Measurements from ENCODE around the gene GPRC5C.

GPRC5C gene, protein sequence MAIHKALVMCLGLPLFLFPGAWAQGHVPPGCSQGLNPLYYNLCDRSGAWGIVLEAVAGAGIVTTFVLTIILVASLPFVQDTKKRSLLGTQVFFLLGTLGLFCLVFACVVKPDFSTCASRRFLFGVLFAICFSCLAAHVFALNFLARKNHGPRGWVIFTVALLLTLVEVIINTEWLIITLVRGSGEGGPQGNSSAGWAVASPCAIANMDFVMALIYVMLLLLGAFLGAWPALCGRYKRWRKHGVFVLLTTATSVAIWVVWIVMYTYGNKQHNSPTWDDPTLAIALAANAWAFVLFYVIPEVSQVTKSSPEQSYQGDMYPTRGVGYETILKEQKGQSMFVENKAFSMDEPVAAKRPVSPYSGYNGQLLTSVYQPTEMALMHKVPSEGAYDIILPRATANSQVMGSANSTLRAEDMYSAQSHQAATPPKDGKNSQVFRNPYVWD

DNA sequence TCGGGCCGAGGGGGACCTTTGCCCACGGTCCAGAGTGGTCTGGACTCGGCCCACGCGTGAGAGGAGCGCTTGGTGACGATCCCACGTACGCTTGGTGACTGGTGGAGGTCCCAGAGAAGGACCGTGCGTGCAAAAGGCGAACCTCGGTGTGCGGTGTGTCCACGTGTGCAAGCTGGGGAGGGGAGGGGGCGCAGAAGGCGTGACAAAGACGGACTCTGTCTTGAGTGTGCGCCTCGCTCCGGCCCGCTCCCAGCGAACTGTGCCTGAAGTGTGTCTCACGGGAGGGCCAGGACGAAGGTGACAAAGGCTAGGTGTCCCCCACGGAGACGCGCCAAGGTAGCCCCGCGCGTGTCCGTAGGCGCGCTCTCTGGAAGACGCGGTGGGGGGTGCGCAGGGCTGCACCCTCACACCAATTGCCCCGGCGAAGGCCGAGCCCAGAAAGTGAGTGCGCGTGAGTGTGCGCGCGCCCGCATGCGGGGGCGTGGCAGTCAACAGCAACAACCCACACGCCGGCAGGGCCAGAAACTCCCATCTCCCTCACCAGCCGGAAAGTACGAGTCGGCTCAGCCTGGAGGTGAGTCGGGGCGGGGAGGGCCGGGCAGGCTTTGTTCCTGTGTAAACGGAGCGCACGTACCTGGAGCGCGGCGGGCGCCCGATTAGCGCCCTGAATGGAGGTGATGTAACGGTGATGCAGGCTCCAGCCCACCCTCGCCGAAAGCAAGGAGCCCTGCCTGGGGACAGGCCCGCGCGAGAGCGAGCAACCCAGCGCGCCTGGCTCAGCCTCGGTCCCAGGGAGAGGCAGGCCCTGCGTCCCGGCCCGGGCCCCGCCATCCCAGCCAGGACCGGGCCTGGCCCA, at the start of gene GPRC5C:
Gene GPRC5C, plus strand, starts transcription at position 521 of the 856 bp plus-strand sequence. CDS start 7,689 bp downstream, outside the sequence.
- in situ Hi-C loops (cut with HindIII; ENCODE audit: low sequenced_read_pairs) = no loop called here

DNA sequence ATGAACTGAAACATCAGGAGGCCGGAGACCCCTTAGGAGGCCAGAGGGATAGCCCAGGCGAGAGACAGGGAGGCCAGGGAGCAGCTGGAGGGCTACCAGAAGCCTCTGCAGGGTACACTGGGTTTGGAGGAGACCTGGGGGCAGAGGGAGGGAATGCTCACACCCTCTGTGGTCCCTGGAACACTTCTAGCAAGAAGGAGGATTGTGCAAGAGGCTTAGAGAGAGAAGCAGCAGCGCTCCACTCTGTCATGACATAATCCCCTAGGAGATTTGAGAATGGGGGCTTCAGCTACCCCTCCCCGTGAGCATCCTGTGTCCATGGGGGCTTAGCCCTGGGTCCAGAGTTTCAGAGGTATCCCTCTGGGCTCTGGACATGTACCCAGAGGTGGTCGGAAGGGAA, 48.7 kb upstream of the GPRC5C start:
- in situ Hi-C loops (cut with HindIII; ENCODE audit: low sequenced_read_pairs) = no loop called here

DNA sequence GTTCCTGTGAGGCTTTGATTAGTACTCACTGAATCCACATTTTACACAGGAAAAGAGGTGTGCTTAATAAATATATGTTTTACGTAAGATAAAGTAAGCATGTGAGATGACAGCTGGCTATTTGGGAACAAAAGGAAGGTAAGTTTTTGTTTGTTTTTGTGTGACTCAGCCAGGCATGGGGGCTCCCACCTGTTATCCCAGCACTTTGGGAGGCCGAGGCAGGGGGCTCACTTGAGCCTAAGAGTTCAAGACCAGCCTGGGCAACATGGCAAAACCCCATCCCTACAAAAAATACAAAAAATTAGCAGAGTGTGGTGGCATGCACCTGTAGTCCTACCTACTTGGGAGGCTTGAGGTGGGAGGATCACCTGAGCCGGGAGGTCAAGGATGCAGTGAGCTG, 46.7 kb upstream of the GPRC5C start:
- in situ Hi-C loops (cut with HindIII; ENCODE audit: low sequenced_read_pairs) = no loop called here

DNA sequence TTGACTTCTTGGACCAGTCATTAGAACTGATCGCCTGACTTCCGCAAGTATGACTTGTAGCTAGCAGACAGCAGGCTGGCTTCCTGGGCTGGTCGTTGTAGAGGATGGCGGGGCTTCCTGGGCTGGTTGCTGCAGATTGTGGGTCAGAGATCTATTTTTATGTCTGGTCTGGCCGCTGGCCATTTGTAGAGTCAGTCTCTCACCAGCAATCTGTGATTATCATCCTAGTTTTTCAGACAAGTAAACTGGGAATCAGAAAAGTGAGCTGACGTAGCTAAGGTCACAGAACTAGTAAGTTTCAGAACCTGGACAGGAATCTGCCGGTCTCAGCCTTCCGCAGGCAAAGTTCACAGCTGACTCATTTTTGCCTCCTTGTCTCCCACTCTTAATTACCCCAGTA, 45.5 kb upstream of the GPRC5C start:
- in situ Hi-C loops (cut with HindIII; ENCODE audit: low sequenced_read_pairs) = no loop called here

DNA sequence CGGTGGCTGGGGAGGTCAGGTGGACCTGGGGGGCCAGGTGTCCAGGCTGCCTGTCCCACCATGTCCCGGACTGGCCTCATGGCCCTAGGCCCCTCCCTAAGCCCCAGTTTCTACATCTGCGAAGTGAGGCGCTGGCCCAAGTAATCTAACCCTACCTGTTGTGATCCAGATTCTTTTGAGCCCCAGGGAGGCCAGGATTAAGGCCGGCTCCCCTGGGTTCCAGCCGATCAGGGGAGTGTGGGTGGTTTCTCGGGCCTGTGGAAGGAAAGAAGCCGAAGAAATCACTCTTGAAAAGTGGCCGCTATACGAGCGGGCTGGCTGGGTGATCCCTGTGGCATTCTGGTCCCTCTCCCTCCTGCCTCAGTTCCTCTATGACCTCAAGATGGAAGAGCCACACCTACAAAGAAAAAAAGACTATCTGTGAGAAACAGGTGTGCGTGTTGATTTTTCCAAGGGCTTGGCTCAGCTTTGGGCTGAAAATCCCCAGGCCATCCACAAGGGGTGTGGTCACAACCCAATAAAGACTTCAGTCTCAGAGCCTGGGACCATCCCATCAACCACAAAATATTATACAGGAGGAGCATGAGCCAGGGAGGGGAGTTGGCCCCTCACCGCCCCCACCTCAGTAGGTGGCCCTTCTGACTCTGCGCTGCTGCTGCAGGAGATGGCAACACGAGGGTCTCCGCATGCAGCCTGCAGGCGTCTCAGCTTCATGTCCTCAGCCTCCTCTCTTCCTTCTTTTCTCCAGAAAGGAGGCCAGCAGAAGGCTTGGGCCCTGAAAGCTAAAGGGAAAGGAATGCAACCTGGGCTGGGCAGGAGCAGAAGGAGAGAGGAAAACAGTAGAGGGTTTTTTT, 44.3 kb upstream of the GPRC5C start:
- in situ Hi-C loops (cut with HindIII; ENCODE audit: low sequenced_read_pairs) = no loop called here

DNA sequence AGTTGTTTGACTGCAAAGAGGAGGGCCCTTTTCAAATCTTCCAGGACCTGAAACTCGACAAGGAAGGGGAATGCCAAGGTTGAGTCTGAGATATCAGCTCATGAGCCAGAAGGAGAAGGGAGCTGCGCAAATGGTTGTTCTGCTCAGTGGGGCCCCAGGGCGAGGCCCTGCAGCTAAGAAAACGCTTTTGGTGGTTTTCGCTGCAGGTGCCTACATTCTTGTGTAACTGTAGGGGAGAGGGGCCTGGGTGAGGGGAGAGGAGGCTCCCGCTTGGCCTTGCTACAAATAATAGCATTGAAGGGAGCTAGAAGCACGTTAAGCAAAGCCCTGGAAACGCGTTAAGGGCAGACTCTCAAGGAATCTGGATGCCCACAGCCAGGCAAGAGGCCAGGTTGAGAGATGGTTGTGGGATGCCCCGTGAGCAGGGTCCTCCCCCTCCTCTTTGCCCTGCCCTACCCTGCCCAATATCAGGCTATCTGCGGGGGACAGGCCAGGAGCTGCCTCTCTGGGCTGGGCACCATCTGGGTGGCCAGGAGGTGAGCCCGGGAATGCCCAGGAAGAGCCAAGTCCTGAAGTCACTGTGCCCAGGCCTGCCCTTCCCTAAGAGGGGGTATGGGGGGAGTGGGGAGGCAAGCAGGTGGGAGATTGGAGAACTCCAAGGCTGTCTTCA, 42.7 kb upstream of the GPRC5C start:
- in situ Hi-C loops (cut with HindIII; ENCODE audit: low sequenced_read_pairs) = no loop called here

DNA sequence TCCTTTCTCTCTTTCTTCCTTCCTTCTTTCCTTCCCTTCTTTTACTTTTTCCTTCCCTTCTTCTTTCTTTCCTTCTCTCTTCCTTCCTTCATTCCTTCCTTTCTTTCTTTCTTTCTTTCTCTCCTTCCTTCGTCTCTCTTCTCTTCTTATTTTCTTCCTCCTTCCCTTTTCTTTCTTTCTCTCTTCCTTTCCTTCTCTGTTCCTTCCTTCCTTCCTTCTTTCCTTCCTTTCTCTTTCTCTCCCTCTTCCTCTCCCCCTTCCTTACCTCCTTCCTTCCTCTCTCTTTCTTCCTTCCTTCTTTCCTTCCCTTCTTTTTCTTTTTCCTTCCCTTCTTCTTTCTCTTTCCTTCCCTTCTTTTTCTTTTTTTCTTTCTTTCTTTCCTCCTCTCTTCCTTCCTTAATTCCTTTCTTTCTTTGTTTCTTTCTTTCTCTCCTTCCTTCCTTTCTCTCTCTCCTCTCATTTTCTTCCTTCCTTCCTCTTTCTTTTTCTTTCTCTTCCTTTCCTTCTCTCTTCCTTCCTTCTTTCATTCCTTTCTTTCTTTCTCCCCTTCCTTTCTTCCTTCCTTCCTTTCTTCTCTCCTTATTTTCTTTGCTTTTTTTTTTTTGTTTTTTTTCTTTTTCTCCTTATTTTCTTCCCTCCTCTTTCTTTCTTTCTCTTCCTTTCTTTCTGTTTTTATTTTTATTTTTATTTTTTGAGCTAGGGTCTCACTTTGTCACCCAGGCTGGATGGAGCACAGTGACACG, 41.8 kb upstream of the GPRC5C start:
- in situ Hi-C loops (cut with HindIII; ENCODE audit: low sequenced_read_pairs) = no loop called here

DNA sequence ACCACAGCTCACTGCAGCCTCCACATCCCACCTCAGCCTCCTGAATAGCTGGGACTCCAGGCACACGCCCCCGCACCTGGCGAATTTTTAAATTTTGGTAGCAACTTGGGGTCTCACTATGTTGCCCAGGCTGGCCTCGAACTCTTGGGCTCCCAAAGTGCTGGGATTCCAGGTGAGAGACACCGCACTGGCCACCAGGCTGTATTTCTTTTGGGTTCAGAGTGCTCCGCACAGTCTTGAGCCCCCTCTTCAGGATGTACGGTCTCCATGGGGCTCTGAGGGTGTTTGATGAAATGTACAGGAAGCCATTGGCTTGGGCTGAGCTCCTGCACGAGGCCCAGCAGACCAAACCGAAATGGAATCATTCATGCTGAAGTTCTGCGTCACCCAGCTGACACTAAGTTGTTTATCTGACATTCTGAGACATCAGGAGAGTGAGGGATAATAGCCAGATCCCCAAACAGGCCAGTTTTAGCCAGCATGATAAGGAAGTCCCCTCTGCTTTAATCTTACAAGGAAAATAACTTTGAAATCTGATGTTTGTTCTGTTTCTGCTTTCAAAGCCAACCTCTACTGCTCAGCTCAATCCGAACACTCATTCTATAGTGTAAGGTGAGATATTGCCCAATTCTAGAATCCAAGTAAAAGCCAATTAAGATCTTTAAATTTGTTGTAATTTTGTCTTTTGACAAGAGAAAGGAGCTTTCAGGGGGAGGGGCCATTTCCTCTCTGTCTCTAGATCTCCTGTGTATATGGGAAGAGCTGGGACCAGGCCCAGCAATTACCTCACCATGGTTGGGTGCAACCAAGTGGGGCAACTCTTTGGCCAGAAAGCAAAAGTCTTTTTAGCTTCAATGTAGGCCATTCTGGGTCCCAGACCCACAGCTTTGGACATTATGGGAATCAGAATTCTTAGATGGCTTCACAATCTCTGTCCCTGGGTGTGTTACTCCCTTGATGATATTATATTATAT, 40.9 kb upstream of the GPRC5C start:
- in situ Hi-C loops (cut with HindIII; ENCODE audit: low sequenced_read_pairs) = no loop called here

DNA sequence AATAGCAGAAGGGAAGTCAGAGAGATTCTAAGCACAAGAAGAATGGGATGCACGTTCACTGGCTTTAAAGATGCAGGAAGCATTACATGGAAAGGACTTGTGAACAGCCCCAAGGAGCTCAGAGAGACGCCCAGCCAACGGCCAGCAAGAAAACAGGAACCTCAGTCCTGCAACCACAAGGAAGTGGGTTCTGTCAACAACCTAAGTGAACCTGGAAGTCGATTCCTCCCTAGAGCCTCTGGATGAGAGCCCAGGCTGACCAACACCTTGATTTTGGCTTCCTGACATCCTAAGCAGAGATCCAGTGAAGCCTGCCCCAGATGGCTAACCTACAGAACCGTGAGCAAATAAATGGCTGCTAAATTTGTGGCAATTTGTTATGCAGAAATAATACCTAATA, 40.1 kb upstream of the GPRC5C start:
- in situ Hi-C loops (cut with HindIII; ENCODE audit: low sequenced_read_pairs) = no loop called here

DNA sequence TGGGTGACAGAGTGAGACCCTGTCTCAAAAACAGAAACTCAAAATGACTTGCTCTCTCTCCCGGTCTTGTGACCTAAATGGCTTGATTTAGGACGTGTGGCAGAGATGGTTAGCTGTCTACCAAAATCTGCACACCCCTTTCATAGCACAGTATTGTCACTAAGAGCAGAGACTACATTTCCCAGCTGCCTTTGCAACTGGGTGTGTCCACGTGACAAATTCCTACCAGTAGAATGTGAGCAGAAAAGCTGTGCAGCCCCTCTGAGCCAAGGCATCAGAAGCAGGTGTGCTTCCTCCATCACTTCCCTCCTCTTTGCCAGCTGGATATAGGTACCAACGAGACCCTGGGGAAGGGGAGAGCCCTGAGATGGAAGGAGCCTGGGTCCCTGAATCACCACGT, 39.0 kb upstream of the GPRC5C start:
- in situ Hi-C loops (cut with HindIII; ENCODE audit: low sequenced_read_pairs) = no loop called here

DNA sequence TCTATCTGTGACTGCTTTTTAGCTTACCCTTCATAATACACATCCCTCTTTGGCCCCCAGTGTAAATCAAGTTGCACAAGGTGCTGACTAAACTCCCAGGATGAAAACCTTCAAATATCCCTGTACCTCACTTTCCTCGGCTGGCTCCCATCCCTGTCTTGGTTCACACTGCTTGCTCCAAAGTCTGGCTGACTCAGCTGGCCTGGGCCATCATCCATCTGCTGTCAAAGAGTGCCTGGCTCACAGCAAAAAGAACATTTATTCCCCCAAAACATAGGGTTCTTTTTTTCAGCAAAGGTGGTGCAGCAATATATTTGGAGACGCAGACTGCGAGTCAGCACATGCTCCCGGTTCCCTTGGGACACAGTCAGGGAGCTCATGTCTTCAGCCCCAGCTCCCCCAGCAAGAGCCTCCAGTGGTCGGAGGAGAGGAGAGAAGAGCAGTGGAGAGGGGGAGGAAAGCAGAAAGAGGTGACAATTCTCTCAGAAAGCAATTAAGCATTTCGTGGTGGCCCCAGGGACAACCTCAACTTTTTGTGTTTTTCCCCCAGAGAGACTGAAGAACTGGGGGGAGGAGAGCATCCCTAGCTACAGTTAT, 38.4 kb upstream of the GPRC5C start:
- in situ Hi-C loops (cut with HindIII; ENCODE audit: low sequenced_read_pairs) = no loop called here

DNA sequence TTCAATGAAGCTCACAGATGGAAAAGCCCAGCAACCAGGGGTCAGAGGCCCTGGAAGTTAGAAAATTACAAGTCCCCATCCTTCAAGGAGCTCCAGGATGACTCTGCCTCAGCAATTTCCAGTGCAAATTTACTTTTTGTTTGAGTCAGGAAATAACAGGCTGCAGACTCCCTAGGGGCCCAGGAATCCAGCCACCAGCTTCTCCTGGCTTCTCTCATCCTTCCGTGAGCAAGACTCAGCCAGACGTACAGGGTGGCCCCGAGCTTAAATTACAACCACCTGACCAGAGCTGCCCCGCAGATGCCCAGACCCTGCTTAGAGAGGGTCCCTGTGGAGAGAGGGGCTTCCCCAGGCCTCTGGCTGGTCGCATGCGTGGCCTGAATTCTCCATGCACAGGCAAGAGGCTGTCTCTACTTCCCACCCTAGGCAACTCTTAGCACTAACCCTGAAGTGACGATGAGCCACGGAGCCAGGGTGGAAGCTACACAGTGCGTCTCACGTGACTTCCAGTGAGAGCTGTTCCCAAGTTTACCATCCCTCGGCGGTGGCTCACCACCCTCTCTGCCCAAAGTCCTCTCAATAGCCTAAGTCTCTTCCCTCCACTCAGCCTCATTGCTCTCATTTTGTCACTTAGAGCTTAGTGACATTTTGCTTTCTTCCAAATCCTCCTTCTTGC, 37.5 kb upstream of the GPRC5C start:
- in situ Hi-C loops (cut with HindIII; ENCODE audit: low sequenced_read_pairs) = no loop called here

DNA sequence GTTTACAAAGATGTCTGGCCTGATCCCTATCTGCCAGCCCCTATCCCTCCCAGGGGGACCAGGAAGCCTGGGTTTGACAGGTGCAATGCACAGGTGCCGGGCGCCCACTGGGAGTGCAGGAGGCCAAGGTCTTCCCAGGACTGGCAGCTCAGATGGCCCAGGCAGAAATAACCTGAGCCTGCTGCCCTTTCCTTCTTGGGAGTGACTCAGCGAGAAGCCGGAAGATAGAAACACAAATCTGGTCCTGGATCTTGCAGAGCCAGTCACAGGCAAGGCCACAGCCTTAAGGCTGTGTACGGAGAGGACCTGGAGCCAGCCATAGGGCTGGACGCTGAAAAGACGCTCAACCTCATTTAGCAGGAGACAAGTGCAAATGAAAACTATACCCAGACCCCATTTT, 36.9 kb upstream of the GPRC5C start:
- in situ Hi-C loops (cut with HindIII; ENCODE audit: low sequenced_read_pairs) = no loop called here

DNA sequence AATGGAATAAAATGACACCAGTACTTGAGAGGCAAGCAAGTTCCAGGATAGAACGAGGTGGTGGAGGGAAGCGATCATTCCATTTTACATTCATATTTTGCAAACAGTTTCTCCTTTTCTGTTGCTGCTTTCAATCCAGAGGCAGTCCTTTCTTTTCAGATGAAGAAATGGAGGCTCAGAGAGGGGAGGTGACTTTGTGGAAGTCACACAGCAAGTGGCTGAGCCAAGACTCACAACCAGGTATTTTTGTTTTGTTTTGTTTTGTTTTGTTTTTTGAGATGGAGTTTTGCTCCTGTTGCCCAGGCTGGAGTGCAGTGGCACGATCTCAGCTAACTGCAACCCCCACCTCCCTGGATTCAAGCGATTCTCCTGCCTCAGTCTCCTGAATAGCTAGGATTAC, 35.3 kb upstream of the GPRC5C start:
- in situ Hi-C loops (cut with HindIII; ENCODE audit: low sequenced_read_pairs) = no loop called here

DNA sequence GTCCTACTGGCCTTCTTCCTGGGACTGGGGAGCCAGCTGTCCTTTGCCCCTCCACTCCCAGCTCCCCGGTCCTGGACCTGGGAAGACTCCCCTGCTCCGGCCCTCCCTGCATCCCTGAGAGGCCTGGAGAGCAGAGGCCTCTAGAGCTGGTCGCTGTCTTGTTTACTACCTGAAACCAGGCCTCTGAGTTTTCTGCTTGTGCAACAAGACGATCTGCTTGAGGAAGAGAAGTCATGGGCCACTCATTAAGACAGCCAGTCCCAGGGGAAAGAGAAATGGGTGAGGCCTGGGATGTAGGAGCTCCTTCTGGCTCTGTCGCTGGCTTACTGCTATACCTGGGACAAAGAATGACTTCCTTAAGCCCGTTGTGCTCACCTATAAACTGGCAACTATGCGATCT, 29.8 kb upstream of the GPRC5C start:
- in situ Hi-C loops (cut with HindIII; ENCODE audit: low sequenced_read_pairs) = no loop called here

DNA sequence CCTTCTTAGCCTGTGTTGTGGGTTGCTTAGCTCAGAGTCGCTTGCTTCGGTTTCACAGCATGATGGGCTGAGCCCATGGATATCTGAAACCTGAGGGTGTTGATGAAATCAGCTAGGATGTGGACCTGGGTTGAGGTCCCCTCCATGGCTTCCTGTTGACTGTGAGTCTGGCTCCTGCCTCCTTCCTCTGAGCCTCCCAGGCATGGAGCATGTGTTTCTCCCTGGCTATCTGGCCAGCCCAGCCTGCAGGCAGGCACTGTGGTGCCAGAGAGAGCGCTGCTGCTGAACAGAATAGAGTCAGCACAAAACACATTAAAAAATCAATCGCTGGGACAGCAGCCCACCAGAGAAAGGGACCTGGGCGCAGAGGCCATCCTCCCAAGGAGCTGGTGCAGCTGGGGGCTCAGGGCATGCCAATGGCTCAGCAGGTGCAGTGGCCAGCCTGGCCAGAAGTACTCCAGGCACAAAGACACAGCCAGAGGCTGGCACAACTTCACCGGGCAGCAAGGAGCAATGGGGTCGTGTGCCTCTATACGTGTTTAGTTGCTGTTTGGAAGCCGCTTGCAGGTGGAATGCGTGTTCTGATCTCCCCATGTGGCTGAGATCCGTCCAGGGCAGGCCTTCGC, 28.3 kb upstream of the GPRC5C start:
- in situ Hi-C loops (cut with HindIII; ENCODE audit: low sequenced_read_pairs) = no loop called here

DNA sequence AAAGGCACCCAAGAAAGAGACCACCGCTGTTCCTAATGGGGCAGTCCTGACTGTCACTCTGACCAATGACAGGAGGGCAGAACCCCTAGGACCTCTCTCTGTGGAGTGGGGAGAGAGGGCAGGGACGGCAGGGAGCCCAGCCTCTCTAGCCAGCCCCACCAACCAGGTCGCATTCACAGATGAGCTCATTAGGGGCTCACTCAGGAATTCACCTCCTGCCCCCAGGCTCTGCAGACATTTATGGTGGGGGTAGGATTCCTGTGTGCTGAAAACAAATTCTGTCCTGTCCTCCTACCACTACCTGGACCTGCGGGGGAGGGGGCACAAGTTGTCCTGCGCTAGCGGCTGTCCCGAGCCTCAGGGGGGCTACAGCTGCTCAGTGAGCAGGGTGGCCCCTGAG, 27.7 kb upstream of the GPRC5C start:
- in situ Hi-C loops (cut with HindIII; ENCODE audit: low sequenced_read_pairs) = no loop called here
